HEK293 (cell line): Measurements from ENCODE around the gene DDX20.
A peak's percentile ranks its signal among the peaks of the same experiment; 100 is the strongest.

Source experiments
- GLIS2 ChIP-seq: fragments of 450-650 bp; formaldehyde crosslinking; IDR thresholded peaks from 2 replicates; pipeline ENCODE4 v1.5.1; 2016; ENCODE audit warnings: missing biosample characterization, missing genetic modification characterization
- KLF16 ChIP-seq: fragments of 450-650 bp; formaldehyde crosslinking; IDR thresholded peaks from 2 replicates; pipeline ENCODE4 v1.5.1; 2017; ENCODE audit warnings: missing biosample characterization, missing genetic modification characterization
- MZF1 ChIP-seq: fragments of 450-650 bp; formaldehyde crosslinking; IDR thresholded peaks from 2 replicates; pipeline ENCODE4 v1.5.1; 2017; ENCODE audit warnings: missing biosample characterization, missing genetic modification characterization, borderline replicate concordance
- WT1 ChIP-seq: fragments of 450-650 bp; formaldehyde crosslinking; IDR thresholded peaks from 2 replicates; pipeline ENCODE4 v1.5.1; 2016; ENCODE audit warnings: missing biosample characterization, missing genetic modification characterization
- ZBTB17 ChIP-seq: fragments of 450-650 bp; formaldehyde crosslinking; IDR thresholded peaks from 2 replicates; pipeline ENCODE4 v1.5.1; 2016; ENCODE audit warnings: missing biosample characterization, missing genetic modification characterization
- ZNF121 ChIP-seq: fragments of 450-650 bp; formaldehyde crosslinking; IDR thresholded peaks from 2 replicates; pipeline ENCODE4 v1.5.1; 2016; ENCODE audit warnings: missing biosample characterization, missing genetic modification characterization
- ZNF211 ChIP-seq: fragments of 450-650 bp; formaldehyde crosslinking; IDR thresholded peaks from 2 replicates; pipeline ENCODE4 v1.5.1; 2016; ENCODE audit warnings: low read depth, missing biosample characterization, missing genetic modification characterization
- ZNF341 ChIP-seq: fragments of 450-650 bp; formaldehyde crosslinking; IDR thresholded peaks from 2 replicates; pipeline ENCODE4; 2016; ENCODE audit warnings: low read depth, missing biosample characterization, missing genetic modification characterization
- ZNF37A ChIP-seq: fragments of 450-650 bp; IDR thresholded peaks from 2 replicates; pipeline ENCODE4 v1.5.1; 2018; ENCODE audit warnings: missing biosample characterization, missing genetic modification characterization
- ZNF426 ChIP-seq: fragments of 450-650 bp; formaldehyde crosslinking; IDR thresholded peaks from 2 replicates; pipeline ENCODE4 v1.5.1; 2017; ENCODE audit warnings: missing biosample characterization, missing genetic modification characterization, mild to moderate bottlenecking, inconsistent platforms, moderate library complexity
- ZNF521 ChIP-seq: fragments of 450-650 bp; formaldehyde crosslinking; IDR thresholded peaks from 2 replicates; pipeline ENCODE4 v1.5.1; 2017; ENCODE audit warnings: missing biosample characterization, mild to moderate bottlenecking, missing genetic modification characterization
- ZNF530 ChIP-seq: fragments of 450-650 bp; formaldehyde crosslinking; IDR thresholded peaks from 2 replicates; pipeline ENCODE4 v1.5.1; 2016; ENCODE audit warnings: low read depth, missing biosample characterization, missing genetic modification characterization
- ZNF549 ChIP-seq: fragments of 450-650 bp; IDR thresholded peaks from 2 replicates; pipeline ENCODE4 v1.5.1; 2018; ENCODE audit warnings: missing biosample characterization, missing genetic modification characterization, mild to moderate bottlenecking, inconsistent platforms, moderate library complexity
- ZNF600 ChIP-seq: fragments of 450-650 bp; formaldehyde crosslinking; IDR thresholded peaks from 2 replicates; pipeline ENCODE4 v1.5.1; 2016; ENCODE audit warnings: missing biosample characterization, missing genetic modification characterization
- ZNF623 ChIP-seq: fragments of 450-650 bp; formaldehyde crosslinking; IDR thresholded peaks from 2 replicates; pipeline ENCODE4 v1.5.1; 2016; ENCODE audit warnings: missing biosample characterization, missing genetic modification characterization
- ZNF626 ChIP-seq: fragments of 450-650 bp; sonication (Bioruptor Pico); formaldehyde crosslinking; IDR thresholded peaks from 2 replicates; pipeline ENCODE4 v1.5.1; 2018; ENCODE audit warnings: missing biosample characterization, missing genetic modification characterization, inconsistent platforms
- ZNF677 ChIP-seq: fragments of 450-650 bp; IDR thresholded peaks from 2 replicates; pipeline ENCODE4 v1.5.0; 2018; ENCODE audit warnings: missing biosample characterization, mild to moderate bottlenecking, missing genetic modification characterization, moderate library complexity
- ZNF843 ChIP-seq: fragments of 450-650 bp; formaldehyde crosslinking; IDR thresholded peaks from 2 replicates; pipeline ENCODE4 v1.5.1; 2016; ENCODE audit warnings: missing biosample characterization, missing genetic modification characterization
- TF ChIP-seq, protein P1 (sequence below): fragments of 450-650 bp; formaldehyde crosslinking; IDR thresholded peaks from 2 replicates; pipeline ENCODE4 v1.5.1; 2016; ENCODE audit warnings: missing biosample characterization, missing genetic modification characterization
- TF ChIP-seq, protein P2 (sequence below): fragments of 450-650 bp; formaldehyde crosslinking; IDR thresholded peaks from 2 replicates; pipeline ENCODE4 v1.5.1; 2016; ENCODE audit warnings: missing biosample characterization, missing genetic modification characterization
- TF ChIP-seq, protein P3 (sequence below): fragments of 450-650 bp; formaldehyde crosslinking; IDR thresholded peaks from 2 replicates; pipeline ENCODE4 v1.5.1; 2017; ENCODE audit warnings: missing biosample characterization, missing genetic modification characterization
- TF ChIP-seq, protein P4 (sequence below): fragments of 450-650 bp; formaldehyde crosslinking; IDR thresholded peaks from 2 replicates; pipeline ENCODE4 v1.5.1; 2016; ENCODE audit warnings: missing biosample characterization, missing genetic modification characterization, borderline replicate concordance
- TF ChIP-seq, protein P5 (sequence below): fragments of 450-650 bp; formaldehyde crosslinking; IDR thresholded peaks from 2 replicates; pipeline ENCODE4 v1.5.1; 2016; ENCODE audit warnings: missing biosample characterization, missing genetic modification characterization
- TF ChIP-seq, protein P6 (sequence below): fragments of 450-650 bp; formaldehyde crosslinking; IDR thresholded peaks from 2 replicates; pipeline ENCODE4 v1.5.1; 2016; ENCODE audit warnings: missing biosample characterization, missing genetic modification characterization
- TF ChIP-seq, protein P7 (sequence below): fragments of 450-650 bp; formaldehyde crosslinking; IDR thresholded peaks from 2 replicates; pipeline ENCODE4 v1.5.1; 2017; ENCODE audit warnings: missing biosample characterization, missing genetic modification characterization

The DDX20 gene

DNA sequence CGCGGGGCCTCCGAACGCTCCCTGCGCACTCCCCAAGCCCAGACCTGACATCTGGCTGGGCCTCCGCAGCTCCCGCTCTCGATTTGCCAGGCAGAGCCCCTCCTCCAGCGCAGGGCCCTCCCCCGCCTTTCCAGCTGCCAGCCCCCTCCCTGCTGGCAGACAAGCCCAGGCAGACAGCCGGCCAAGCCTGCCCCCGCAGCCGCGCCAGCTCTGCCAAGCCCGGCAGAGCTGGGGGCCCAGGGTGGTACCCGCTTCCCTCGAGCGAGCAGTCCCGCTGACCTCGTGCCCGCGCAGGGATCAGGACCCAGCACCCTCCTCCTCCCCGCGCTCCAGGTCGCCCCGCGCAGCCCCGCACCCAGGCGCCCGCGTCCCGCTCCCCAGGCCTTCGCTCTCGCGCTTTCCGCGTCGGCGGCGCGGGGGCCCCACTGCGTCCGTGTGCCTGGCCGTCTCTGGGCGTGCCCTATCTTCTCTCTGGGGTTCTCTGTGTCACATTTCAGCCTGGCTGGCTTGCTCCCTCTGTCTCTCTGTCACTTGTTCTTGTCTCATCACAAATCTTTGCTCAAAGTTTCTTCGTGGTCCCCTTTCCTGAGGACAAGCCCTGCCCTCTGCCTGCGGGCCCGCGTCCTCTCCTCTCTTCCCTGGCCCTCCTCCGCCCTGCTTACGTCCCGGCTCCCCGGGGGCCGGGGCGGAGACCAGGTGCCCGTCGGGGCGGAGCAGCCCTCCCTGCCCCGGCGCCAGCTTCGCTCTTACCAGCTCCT, 17.1 kb upstream of the DDX20 start (continued):
- TF ChIP-seq, protein P1, sequence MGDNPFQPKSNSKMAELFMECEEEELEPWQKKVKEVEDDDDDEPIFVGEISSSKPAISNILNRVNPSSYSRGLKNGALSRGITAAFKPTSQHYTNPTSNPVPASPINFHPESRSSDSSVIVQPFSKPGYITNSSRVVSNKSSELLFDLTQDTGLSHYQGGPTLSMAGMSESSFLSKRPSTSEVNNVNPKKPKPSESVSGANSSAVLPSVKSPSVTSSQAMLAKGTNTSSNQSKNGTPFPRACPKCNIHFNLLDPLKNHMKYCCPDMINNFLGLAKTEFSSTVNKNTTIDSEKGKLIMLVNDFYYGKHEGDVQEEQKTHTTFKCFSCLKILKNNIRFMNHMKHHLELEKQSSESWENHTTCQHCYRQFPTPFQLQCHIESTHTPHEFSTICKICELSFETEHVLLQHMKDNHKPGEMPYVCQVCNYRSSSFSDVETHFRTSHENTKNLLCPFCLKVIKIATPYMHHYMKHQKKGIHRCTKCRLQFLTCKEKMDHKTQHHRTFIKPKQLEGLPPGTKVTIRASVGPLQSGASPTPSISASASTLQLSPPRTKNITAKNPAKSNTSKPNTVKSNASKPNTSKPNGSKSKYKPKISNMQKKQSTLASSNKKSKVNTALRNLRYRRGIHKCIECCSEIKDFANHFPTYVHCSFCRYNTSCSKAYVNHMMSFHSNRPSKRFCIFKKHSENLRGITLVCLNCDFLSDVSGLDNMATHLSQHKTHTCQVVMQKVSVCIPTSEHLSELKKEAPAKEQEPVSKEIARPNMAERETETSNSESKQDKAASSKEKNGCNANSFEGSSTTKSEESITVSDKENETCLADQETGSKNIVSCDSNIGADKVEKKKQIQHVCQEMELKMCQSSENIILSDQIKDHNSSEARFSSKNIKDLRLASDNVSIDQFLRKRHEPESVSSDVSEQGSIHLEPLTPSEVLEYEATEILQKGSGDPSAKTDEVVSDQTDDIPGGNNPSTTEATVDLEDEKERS (tag by site-specific recombination) = no peak
- TF ChIP-seq ZNF623 (tag by site-specific recombination) (no peak), ZBTB17 (peak; percentile 49), ZNF530 (no peak), ZNF521 (tag by site-specific recombination) (no peak), ZNF626 (tag by site-specific recombination) (no peak), GLIS2 (tag by site-specific recombination) (peak; percentile 63; the same call in 1 of the 2 replicates), ZNF843 (tag by site-specific recombination) (0 out of 2 replicates have a peak, but pooled peaks have one; percentile 22), WT1 (tag by site-specific recombination) (peak; percentile 52; the same call in 1 of the 2 replicates), ZNF600 (peak; percentile 65), ZNF37A (tag by site-specific recombination) (no peak), ZNF549 (tag by site-specific recombination) (no peak), ZNF677 (tag by site-specific recombination) (no peak), ZNF121 (no peak), KLF16 (peak; percentile 31; the same call in 1 of the 2 replicates), ZNF341 (tag by site-specific recombination) (peak; percentile 34), MZF1 (tag by site-specific recombination) (0 out of 2 replicates have a peak, but pooled peaks have one; percentile 19), ZNF426 (tag by site-specific recombination) (no peak), ZNF211 (tag by site-specific recombination) (no peak)
- TF ChIP-seq, protein P2, sequence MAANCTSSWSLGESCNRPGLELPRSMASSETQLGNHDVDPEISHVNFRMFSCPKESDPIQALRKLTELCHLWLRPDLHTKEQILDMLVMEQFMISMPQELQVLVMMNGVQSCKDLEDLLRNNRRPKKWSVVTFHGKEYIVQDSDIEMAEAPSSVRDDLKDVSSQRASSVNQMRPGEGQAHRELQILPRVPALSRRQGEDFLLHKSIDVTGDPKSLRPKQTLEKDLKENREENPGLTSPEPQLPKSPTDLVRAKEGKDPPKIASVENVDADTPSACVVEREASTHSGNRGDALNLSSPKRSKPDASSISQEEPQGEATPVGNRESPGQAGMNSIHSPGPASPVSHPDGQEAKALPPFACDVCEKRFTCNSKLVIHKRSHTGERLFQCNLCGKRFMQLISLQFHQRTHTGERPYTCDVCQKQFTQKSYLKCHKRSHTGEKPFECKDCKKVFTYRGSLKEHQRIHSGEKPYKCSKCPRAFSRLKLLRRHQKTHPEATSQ (tag by site-specific recombination) = no peak
- TF ChIP-seq, protein P3, sequence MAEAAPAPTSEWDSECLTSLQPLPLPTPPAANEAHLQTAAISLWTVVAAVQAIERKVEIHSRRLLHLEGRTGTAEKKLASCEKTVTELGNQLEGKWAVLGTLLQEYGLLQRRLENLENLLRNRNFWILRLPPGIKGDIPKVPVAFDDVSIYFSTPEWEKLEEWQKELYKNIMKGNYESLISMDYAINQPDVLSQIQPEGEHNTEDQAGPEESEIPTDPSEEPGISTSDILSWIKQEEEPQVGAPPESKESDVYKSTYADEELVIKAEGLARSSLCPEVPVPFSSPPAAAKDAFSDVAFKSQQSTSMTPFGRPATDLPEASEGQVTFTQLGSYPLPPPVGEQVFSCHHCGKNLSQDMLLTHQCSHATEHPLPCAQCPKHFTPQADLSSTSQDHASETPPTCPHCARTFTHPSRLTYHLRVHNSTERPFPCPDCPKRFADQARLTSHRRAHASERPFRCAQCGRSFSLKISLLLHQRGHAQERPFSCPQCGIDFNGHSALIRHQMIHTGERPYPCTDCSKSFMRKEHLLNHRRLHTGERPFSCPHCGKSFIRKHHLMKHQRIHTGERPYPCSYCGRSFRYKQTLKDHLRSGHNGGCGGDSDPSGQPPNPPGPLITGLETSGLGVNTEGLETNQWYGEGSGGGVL (tag by site-specific recombination) = peak; percentile 87
- TF ChIP-seq, protein P4, sequence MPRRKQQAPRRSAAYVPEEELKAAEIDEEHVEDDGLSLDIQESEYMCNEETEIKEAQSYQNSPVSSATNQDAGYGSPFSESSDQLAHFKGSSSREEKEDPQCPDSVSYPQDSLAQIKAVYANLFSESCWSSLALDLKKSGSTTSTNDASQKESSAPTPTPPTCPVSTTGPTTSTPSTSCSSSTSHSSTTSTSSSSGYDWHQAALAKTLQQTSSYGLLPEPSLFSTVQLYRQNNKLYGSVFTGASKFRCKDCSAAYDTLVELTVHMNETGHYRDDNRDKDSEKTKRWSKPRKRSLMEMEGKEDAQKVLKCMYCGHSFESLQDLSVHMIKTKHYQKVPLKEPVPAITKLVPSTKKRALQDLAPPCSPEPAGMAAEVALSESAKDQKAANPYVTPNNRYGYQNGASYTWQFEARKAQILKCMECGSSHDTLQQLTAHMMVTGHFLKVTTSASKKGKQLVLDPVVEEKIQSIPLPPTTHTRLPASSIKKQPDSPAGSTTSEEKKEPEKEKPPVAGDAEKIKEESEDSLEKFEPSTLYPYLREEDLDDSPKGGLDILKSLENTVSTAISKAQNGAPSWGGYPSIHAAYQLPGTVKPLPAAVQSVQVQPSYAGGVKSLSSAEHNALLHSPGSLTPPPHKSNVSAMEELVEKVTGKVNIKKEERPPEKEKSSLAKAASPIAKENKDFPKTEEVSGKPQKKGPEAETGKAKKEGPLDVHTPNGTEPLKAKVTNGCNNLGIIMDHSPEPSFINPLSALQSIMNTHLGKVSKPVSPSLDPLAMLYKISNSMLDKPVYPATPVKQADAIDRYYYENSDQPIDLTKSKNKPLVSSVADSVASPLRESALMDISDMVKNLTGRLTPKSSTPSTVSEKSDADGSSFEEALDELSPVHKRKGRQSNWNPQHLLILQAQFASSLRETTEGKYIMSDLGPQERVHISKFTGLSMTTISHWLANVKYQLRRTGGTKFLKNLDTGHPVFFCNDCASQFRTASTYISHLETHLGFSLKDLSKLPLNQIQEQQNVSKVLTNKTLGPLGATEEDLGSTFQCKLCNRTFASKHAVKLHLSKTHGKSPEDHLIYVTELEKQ (tag by site-specific recombination) = no peak
- TF ChIP-seq, protein P5, sequence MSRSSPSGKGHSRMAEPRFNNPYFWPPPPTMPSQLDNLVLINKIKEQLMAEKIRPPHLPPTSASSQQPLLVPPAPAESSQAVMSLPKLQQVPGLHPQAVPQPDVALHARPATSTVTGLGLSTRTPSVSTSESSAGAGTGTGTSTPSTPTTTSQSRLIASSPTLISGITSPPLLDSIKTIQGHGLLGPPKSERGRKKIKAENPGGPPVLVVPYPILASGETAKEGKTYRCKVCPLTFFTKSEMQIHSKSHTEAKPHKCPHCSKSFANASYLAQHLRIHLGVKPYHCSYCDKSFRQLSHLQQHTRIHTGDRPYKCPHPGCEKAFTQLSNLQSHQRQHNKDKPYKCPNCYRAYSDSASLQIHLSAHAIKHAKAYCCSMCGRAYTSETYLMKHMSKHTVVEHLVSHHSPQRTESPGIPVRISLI (tag by site-specific recombination) = no peak
- TF ChIP-seq, protein P6, sequence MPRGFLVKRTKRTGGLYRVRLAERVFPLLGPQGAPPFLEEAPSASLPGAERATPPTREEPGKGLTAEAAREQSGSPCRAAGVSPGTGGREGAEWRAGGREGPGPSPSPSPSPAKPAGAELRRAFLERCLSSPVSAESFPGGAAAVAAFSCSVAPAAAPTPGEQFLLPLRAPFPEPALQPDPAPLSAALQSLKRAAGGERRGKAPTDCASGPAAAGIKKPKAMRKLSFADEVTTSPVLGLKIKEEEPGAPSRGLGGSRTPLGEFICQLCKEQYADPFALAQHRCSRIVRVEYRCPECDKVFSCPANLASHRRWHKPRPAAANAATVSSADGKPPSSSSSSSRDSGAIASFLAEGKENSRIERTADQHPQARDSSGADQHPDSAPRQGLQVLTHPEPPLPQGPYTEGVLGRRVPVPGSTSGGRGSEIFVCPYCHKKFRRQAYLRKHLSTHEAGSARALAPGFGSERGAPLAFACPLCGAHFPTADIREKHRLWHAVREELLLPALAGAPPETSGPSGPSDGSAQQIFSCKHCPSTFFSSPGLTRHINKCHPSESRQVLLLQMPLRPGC (tag by site-specific recombination) = no peak
- TF ChIP-seq, protein P7, sequence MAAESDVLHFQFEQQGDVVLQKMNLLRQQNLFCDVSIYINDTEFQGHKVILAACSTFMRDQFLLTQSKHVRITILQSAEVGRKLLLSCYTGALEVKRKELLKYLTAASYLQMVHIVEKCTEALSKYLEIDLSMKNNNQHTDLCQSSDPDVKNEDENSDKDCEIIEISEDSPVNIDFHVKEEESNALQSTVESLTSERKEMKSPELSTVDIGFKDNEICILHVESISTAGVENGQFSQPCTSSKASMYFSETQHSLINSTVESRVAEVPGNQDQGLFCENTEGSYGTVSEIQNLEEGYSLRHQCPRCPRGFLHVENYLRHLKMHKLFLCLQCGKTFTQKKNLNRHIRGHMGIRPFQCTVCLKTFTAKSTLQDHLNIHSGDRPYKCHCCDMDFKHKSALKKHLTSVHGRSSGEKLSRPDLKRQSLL (tag by site-specific recombination) = 0 out of 2 replicates have a peak, but pooled peaks have one; percentile 13
